ENCODE results near the gene ITGA11.

DNA sequence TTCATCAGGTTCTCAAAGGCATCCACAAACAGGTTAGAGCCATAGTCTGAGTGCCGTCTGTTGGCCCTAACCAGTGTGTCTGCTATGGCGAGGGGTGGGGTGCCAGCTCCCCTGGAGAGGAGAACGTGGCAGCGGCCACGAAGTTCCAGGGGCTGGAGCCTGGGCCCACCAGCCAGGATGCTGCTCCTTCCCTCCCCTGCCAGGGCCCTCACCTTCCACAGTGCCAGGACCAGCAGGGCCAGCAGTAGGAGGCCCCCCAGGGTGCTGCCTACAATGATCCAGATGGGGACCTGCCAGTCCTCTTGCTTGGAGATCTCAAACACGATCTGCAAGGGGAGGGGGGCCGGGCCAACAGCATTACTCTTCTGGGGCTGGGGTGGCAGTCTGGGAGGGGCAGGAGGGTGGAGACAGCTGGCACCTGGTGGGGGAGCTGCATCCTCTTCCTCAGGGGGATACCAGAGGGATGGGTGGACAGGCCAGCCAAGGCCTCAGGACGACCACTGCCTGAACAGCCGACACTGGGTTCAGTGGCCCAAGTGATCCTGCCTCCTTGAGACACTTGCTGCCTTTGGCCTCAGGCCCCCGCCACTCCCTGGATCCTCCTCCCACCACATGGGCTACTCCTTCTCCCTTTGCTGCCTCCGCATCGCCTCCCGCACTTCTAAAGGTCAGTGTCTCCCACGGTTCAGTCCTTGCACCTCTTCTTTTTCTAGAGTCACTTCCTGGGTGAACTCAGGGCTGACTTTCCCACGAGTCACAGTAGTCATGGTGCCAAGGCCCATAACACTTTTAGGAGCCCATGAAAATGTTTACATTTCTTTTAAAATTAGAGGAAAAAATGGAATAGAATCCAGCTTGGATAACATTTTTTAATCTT is 128.2 kb downstream of the ITGA11 start:
- TF ChIP-seq POLR2A (IDR thresholded peaks at IDR 0.05; ENCODE audit: low read depth, low read length) (no peak), TAF1 (IDR thresholded peaks at IDR 0.05; ENCODE audit: low read depth, low read length) (no peak)

Measured in GM12891 (cell line).